Peyer's patch (tissue), 4 donors: ENCODE measurements around the gene SOCS7. TPM values are rescaled to one million over a fixed set of nuclear protein-coding genes. Genes with fewer than 3 reads are reported as not detected.

ENCODE experiments used
- DNase-seq, 3 donors: peaks; one replicate each; pipeline ENCODE4 v3.0.0-alpha.2; 2017 to 2019
- H3K27ac ChIP-seq, 4 donors: fragments of 200-600 bp; sonication (generic); one replicate each; pipeline ENCODE4 v1.5.1; 2016 to 2019
- H3K27me3 ChIP-seq, 2 donors: fragments of 200-600 bp; sonication (generic); one replicate each; pipeline ENCODE4 v1.5.1; 2019
- H3K36me3 ChIP-seq, 3 donors: fragments of 200-600 bp; sonication (generic); one replicate each; pipeline ENCODE4 v1.5.1; 2016 to 2019
- H3K4me1 ChIP-seq, 4 donors: fragments of 200-600 bp; sonication (generic); one replicate each; pipeline ENCODE4 v1.5.1; 2016 to 2019
- H3K4me3 ChIP-seq, 4 donors: fragments of 200-600 bp; sonication (generic); 1 replicate in 3 of 4; 2 replicates in 1 of 4; pipeline ENCODE4 v1.5.1; 2016 to 2019; ENCODE audit warnings: mild to moderate bottlenecking in 1 of 4
- H3K9me3 ChIP-seq, 4 donors: fragments of 200-600 bp; sonication (generic); one replicate each; pipeline ENCODE4 v1.5.1; 2016 to 2019; ENCODE audit warnings: mild to moderate bottlenecking in 1 of 4
- CTCF ChIP-seq, 6 experiments: fragments of 450-650 bp in 4 of 6; fragments of 200-600 bp in 2 of 6; sonication (generic) in 1 of 6; IDR thresholded peaks; one replicate each; pipeline ENCODE4 v1.5.1; 2017 to 2019; ENCODE audit warnings: antibody characterized with exemption in 6 of 6, mild to moderate bottlenecking in 3 of 6, moderate library complexity in 1 of 6
- POLR2A ChIP-seq, 2 donors: fragments of 450-650 bp; IDR thresholded peaks; one replicate each; pipeline ENCODE4 v1.5.1; 2017; ENCODE audit warnings: antibody characterized with exemption in 2 of 2, mild to moderate bottlenecking in 2 of 2, moderate library complexity in 2 of 2
- total RNA-seq, 4 donors: library from RNA; depleted of rRNA; stranded (reverse); fragments of >200 nt; gene quantifications; one replicate each; pipeline ENCODE4 v1.1.0, GENCODE V29; 2016

Gene SOCS7
- total RNA-seq, 4 donors from 2014 or later: 14.2 to 24.5 (median 16.1) TPM

GRCh38 chr17:38361694-38362465, 10.2 kb downstream of the SOCS7 start:
- Histone ChIP-seq H3K27ac (no peak overlapping the region), H3K4me3 (no peak overlapping the region), H3K36me3 (peaks cover 0 to 28% (median 0%) of the 10 kb centered on the region in 3 donors), H3K9me3 (no peaks in the 10 kb centered on the region), H3K27me3 (no peaks in the 10 kb centered on the region), H3K4me1 (no peaks in the 10 kb centered on the region)
- TF ChIP-seq POLR2A (IDR thresholded peaks at IDR 0.05) (no peak), CTCF (IDR thresholded peaks at IDR 0.05) (no peak)
- no peak for DNase-seq

- peaks cover 0 to 39% (median 0%) of the 10 kb centered on the region in 3 donors for H3K36me3 ChIP-seq
Observed at GRCh38 chr17:38363016-38363415, 11.4 kb downstream of the SOCS7 start.

GRCh38 chr17:38364741-38365140, 13.1 kb downstream of the SOCS7 start:
- Histone ChIP-seq H3K27me3 (no peaks in the 10 kb centered on the region), H3K4me1 (no peaks in the 10 kb centered on the region), H3K27ac (no peak overlapping the region), H3K9me3 (no peaks in the 10 kb centered on the region), H3K36me3 (peaks cover 0 to 54% (median 0%) of the 10 kb centered on the region in 3 donors), H3K4me3 (no peak overlapping the region)
- TF ChIP-seq CTCF (IDR thresholded peaks at IDR 0.05) (no peak), POLR2A (IDR thresholded peaks at IDR 0.05) (no peak)
- no peak for DNase-seq

More at GRCh38 chr17:38363016-38363415, 11.4 kb downstream of the SOCS7 start:
- Histone ChIP-seq H3K27me3 (no peaks in the 10 kb centered on the region), H3K4me1 (no peaks in the 10 kb centered on the region), H3K9me3 (no peaks in the 10 kb centered on the region), H3K4me3 (no peak overlapping the region), H3K27ac (no peak overlapping the region)
- TF ChIP-seq CTCF (IDR thresholded peaks at IDR 0.05): no peak
- no peak for TF ChIP-seq POLR2A (IDR thresholded peaks at IDR 0.05)
- no peak for DNase-seq

- Histone ChIP-seq H3K27me3 (no peaks in the 10 kb centered on the region), H3K4me1 (no peaks in the 10 kb centered on the region), H3K27ac (no peak overlapping the region), H3K9me3 (no peaks in the 10 kb centered on the region), H3K36me3 (peaks cover 0 to 72% (median 0%) of the 10 kb centered on the region in 3 donors), H3K4me3 (no peak overlapping the region)
- TF ChIP-seq POLR2A (IDR thresholded peaks at IDR 0.05): no peak
- no peak for TF ChIP-seq CTCF (IDR thresholded peaks at IDR 0.05)
- no peak for DNase-seq
Observed at GRCh38 chr17:38369124-38369886, 17.7 kb downstream of the SOCS7 start.

- H3K36me3 ChIP-seq: peaks cover 0 to 42% (median 0%) of the 10 kb centered on the region in 3 donors
- H3K4me1 ChIP-seq: no peaks in the 10 kb centered on the region
- no peak for DNase-seq
- H3K9me3 ChIP-seq: no peaks in the 10 kb centered on the region
- no peak overlapping the region for H3K4me3 ChIP-seq
- H3K27ac ChIP-seq: no peak overlapping the region
- H3K27me3 ChIP-seq: no peaks in the 10 kb centered on the region
- TF ChIP-seq POLR2A (IDR thresholded peaks at IDR 0.05): no peak
- TF ChIP-seq CTCF (IDR thresholded peaks at IDR 0.05): no peak
Observed at GRCh38 chr17:38379448-38379847, 27.8 kb downstream of the SOCS7 start.
